GM18511 (cell line): ENCODE measurements around the gene SOX12.
"Not testable (repeated sequence)": the region's sequence is repeated elsewhere in the genome, so short reads cannot be mapped to it uniquely, and the experiment has no call there.

Experiments
- ATAC-seq: cut with Tn5 transposase; IDR thresholded peaks from one replicate; pipeline ENCODE4 v1.9.1; 2021; ENCODE audit warnings: mild to moderate bottlenecking, moderate library complexity; ENCODE audit not compliant: unreplicated experiment

SOX12 gene

DNA sequence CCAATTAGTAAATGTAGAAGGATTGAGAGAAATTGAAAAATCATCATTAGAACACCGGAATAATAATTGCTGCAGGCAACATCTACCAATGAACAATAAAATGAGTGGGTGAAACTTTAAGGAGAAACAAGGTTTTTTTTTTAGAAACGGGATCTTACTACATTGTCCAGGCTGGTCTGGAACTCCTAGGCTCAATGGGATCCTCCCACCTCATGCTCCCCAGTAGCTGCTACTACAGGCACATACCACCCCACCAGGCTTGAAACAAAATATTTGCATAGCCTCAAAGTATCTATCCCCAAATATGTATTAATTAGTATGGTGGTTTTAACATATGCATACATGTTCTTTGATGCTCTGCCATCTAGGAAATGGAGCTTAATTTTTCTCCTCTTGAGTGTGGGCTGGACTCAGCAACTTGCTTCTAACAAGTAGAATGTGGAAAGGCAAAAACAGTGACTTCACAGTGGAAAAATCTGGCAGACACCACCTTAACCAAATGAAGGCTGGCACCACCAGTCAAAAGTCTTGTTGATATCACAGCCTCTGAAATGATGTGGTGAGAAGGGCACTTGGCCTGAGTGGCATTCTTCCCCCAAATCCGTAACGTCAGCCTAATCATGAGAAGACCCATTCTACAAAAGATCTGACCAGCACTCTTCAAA lies 33.7 kb downstream of the SOX12 start:
- ATAC-seq, result no peak

DNA sequence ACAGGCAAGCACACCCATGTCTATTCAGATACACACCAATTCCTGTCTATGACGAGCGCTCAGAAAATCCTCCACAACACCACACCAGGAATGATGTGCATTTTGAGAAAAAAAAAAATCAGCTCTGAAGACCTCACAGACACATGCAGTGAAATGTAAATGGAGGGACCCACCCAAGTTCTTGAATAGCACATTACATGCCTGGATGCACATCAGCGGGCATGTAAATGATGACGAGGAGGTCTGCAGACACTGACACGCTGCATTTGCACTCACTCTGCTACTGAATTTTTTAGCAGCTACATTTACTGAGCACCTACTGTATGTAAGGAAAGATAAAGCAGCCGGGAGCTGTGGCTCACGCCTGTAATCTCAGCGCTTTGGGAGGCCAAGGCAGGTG lies 36.2 kb downstream of the SOX12 start:
- ATAC-seq, result no peak

- no peak for ATAC-seq
Observed at GRCh38 chr20:362271-363254, 37.2 kb downstream of the SOX12 start.

DNA sequence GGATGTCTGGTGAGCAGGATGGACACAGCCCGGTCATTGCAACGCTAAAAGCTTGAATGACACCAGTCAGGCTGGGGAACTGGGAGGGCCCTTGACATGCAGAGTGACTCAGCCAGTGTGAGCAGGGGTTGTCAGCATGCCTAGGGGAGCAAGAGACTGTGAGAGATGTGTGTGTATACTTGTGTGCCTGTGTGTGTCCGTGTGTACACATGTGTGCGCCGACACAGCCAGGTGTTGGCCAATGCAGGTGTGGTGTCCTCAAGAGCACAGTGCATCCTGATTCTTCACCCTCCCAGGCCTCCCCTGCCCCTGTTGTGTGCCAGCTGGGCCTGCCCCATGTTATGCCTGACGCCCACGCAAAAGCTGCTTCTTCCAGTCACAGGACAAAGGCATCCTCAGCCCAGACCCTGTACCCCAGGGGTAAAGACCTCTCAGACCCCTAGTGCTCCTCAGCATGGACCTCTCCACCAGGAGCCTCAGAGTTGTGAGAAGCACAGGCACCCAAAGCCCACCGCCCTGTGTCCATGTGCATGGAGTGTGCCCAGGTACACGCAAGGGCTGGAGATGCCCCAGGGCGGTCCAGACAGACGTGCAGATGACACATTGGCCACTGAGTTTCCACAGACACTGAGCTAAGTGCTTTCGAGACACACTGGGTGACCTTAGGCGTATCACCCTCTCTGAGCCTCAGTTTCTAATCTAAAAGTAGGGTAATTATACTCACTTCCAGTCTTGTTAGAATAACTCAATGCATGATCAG lies 38.1 kb downstream of the SOX12 start:
- ATAC-seq, result no peak

DNA sequence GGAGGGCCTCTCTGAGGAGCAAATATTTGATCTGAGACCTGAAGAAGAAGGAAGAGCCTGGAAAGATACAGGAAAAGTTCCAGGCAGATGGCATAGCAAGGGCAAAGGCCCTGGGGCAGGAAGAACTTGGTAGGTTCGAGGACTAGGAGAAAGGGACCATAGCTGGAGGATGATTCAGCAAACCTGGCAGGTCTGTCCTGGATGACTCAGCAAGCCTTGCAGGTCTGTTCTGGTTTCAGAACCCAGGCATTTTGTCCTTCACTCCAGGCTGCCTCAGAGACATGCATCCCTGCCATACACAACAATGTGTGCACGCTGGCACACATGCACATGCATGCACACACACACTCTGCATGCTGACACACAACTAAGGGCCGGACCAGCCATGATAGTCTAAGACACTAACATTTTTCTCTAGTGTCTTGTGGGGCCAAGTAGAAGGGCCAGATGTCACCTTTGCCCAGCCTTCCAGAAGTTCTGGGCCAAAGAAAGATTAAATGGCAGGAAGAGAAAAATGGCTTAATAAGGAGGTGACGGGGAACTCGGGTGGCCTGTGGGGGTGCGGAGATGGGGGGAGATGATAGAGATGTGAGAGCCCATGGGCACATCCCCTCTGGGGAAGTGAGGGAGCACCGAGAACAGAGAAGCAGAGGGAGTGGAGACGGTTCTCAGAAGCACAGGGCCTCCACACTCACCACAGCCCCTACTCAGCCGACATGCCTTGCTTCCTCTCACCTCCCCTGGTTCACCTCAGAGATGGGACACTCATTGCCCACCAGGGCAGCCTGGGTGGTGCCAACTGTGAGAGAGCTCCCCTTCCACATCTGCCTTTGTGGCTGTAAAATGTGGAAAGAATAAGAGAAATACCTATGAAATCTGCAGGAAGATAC lies 39.8 kb downstream of the SOX12 start:
- ATAC-seq, result no peak

- no peak for ATAC-seq
Observed at GRCh38 chr20:366041-366718, 40.8 kb downstream of the SOX12 start.

- no peak for ATAC-seq
Observed at GRCh38 chr20:366719-367485, 41.5 kb downstream of the SOX12 start.

- no peak for ATAC-seq
Observed at GRCh38 chr20:367486-367887, 42.1 kb downstream of the SOX12 start.

- no peak for ATAC-seq
Observed at GRCh38 chr20:368915-369314, 43.6 kb downstream of the SOX12 start.

- no peak for ATAC-seq
Observed at GRCh38 chr20:370151-370600, 44.8 kb downstream of the SOX12 start.

DNA sequence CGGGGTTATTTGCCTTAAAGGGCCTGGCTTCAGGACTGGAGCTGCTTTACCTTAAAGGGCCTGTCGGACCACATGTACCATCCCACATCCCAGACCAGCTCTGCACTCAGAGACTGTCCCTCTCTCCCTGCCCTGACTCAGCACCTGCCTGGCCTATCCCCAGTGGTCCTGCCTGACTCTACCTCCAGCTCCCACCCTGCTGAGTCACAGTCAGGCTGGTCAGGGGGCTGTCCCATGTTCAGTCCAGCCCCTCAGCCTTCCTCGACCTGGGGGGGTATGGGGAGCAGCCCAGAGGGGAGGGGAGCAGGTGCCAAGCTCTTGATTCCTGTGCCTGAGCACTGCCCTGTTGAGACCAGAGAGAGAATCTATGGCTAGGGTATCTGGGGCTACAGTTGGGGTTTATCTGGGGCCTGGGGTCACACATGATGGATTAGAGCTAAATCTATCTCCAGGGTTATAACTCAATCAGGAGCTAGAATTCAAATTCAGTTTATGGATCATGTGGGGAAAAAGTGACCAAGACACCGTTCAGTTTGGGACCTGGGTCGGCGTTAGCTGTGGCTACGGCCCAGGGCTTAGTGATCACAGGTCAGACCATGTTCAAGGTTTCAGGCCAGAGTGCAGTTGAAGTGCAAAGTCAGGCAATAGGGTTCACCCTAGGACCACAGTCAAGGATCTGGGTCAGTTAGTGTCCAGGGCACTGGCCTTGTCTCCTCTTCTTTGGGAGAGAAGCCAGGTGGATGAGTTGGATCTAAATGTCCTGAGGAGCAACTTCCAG lies 45.8 kb downstream of the SOX12 start:
- no peak for ATAC-seq

- ATAC-seq, result no peak
Observed at GRCh38 chr20:371755-372542, 46.6 kb downstream of the SOX12 start.

DNA sequence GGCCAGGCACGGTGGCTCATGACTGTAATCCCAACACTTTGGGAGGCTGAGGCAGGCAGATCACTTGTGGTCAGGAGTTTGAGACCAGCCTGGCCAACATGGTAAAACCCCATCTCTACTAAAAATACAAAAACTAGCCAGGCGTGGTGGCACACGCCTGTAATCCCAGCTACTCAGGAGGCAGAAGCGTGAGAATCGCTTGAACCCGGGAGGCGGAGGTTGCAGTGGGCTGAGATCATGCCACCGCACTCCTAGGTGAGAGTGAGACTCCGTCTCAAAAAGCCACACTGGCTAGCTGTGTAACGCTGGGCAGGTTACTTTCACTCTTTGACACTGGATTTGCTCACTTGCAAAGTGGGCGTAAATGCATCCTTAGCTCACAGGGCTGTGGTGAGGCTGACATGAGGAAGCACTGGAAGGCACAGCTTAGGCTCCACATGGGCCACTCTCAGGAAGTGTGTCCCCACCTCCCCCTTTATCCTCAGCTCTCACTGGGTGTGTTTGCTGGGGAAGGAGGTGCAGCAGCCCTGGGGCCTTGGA lies 47.3 kb downstream of the SOX12 start:
- not testable (repeated sequence) for ATAC-seq

GRCh38 chr20:373171-373890 lies 48.0 kb downstream of the SOX12 start:
- no peak for ATAC-seq

DNA sequence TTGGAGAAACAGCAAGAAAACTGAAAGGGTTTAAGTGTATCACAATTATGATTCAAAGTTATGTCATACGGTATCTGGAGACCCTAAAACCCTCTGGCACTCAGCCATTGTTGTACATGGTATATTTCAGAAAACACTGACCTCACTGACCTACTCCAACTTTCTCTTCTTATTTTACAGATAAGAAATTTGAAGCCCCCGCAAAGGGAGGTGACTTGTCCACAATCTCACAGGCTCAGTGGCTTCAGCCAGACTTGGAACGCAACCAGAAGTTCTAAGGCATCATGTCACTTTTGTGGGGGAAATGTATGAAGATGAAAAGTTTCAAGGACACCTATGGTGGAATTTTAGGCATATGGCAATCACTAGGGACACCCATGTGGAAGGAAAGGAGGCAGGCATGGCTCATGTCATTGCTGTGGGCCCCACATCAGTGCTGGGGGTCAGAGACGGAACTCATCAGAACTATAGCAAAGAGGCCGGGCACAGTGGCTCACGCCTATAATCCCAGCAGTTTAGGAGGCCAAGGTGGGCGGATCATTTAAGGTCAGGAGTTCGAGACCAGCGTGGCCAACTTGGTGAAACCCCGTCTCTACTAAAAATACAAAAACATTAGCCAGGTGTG lies 50.0 kb downstream of the SOX12 start:
- no peak for ATAC-seq

DNA sequence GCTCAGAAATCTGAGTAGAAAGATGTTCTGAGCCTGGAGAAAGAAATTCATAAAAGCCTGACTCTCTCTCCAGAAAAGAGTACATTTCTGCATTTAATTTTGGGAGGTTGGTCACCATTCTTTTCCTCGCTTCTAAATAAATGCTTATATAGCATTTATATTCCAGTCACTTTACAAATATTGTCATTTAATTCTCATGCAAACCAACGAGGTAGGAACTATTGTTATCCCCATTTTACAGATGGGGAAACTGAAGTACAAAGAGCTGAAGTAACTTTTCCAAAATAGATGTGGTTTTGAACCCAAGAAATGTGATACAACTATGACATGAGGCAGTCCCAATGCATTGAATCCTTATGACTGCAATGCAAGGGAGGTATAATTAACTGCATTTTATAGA lies 50.7 kb downstream of the SOX12 start:
- ATAC-seq, result no peak
